GM23248 (cell line): ENCODE results near the gene EID1. TPM values are rescaled to one million over a fixed set of nuclear protein-coding genes. Genes with fewer than 3 reads are reported as not detected.

Source experiments
- DNase-seq: peaks from one replicate; pipeline ENCODE4 v3.0.0-alpha.2; 2015
- H2AFZ ChIP-seq: fragments of 200-600 bp; sonication (generic); 2 replicates; pipeline ENCODE4 v1.6.1; 2016; ENCODE audit warnings: antibody characterized with exemption
- H3F3A ChIP-seq: fragments of 200-600 bp; sonication (generic); 2 replicates; pipeline ENCODE4 v1.6.1; 2016; ENCODE audit warnings: mild to moderate bottlenecking, antibody characterized with exemption, mixed run types; ENCODE audit not compliant: insufficient read depth
- H3K27ac ChIP-seq: fragments of 200-600 bp; sonication (generic); 2 replicates; pipeline ENCODE4 v1.5.1; 2016; ENCODE audit warnings: mild to moderate bottlenecking
- H3K27me3 ChIP-seq: fragments of 200-600 bp; sonication (generic); replicated peaks from 2 replicates; pipeline ENCODE4 v1.6.1; 2016; ENCODE audit warnings: mild to moderate bottlenecking; ENCODE audit not compliant: insufficient read depth
- H3K36me3 ChIP-seq: fragments of 200-600 bp; sonication (generic); 2 replicates; pipeline ENCODE4 v1.6.1; 2016; ENCODE audit warnings: low read depth, mild to moderate bottlenecking
- H3K4me1 ChIP-seq: fragments of 200-600 bp; sonication (generic); 2 replicates; pipeline ENCODE4 v1.6.1; 2016; ENCODE audit warnings: mild to moderate bottlenecking; ENCODE audit not compliant: insufficient read depth
- H3K4me2 ChIP-seq: fragments of 200-600 bp; sonication (generic); one replicate; pipeline ENCODE4 v1.6.1; 2016; ENCODE audit warnings: mild to moderate bottlenecking; ENCODE audit not compliant: unreplicated experiment
- H3K4me3 ChIP-seq: fragments of 200-600 bp; sonication (generic); 2 replicates; pipeline ENCODE4 v1.5.1; 2016; ENCODE audit warnings: mild to moderate bottlenecking
- H3K79me2 ChIP-seq: fragments of 200-600 bp; sonication (generic); 2 replicates; pipeline ENCODE4 v1.6.1; 2016; ENCODE audit warnings: mild to moderate bottlenecking; ENCODE audit not compliant: insufficient read depth
- H3K9ac ChIP-seq: fragments of 200-600 bp; sonication (generic); 2 replicates; pipeline ENCODE4 v1.6.1; 2016; ENCODE audit warnings: mild to moderate bottlenecking
- H3K9me2 ChIP-seq: fragments of 200-600 bp; sonication (generic); 2 replicates; pipeline ENCODE4 v1.6.1; 2016; ENCODE audit warnings: mixed run types, mild to moderate bottlenecking, moderate library complexity; ENCODE audit not compliant: insufficient read depth
- H3K9me3 ChIP-seq: fragments of 200-600 bp; sonication (generic); one replicate; pipeline ENCODE4 v1.6.1; 2017; ENCODE audit warnings: low read depth
- H4K20me1 ChIP-seq: fragments of 200-600 bp; sonication (generic); 2 replicates; pipeline ENCODE4 v1.6.0; 2016; ENCODE audit not compliant: insufficient read depth
- EZH2 ChIP-seq: fragments of 200-600 bp; sonication (generic); IDR thresholded peaks from 2 replicates; pipeline ENCODE4 v1.6.1; 2018; ENCODE audit warnings: antibody characterized with exemption, mild to moderate bottlenecking; ENCODE audit not compliant: insufficient read depth, poor library complexity, severe bottlenecking
- EZH2phosphoT487 ChIP-seq: fragments of 200-600 bp; sonication (generic); IDR thresholded peaks from 2 replicates; pipeline ENCODE4 v1.6.1; 2018; ENCODE audit warnings: antibody characterized with exemption, moderate library complexity, mild to moderate bottlenecking, low read depth; ENCODE audit not compliant: insufficient read depth
- WGBS, 2 experiments: methylation state at CpG; one replicate each; pipeline ENCODE4 v1.1.6; 2015 to 2017; ENCODE audit warnings: low lambda C conversion rate in 2 of 2, low coverage in 1 of 2; ENCODE audit errors: missing lambda C conversion rate in 2 of 2; 5-methylcytosine and 5-hydroxymethylcytosine counted together
- in situ Hi-C: fragments of 300-500 bp; cut with MboI; formaldehyde crosslinking; loops from 2 replicates; pipeline ENCODE4 v1.15.0; 2020
- polyA plus RNA-seq: library from polyadenylated mRNA; unstranded; fragments of >200 nt; fragmentation: Nextera tagmentation; extraction: Ambion mirVana; gene quantifications from 2 replicates; pipeline ENCODE4 v1.2.1, GENCODE V29; 2016
- total RNA-seq: library from RNA; depleted of rRNA; stranded (reverse); fragments of >200 nt; shearing (Covaris generic); gene quantifications from 2 replicates; pipeline ENCODE4 v1.2.3, GENCODE V29; 2014

The EID1 gene
- total and polyA plus RNA-seq, 2 experiments from 2014 or later = 281 to 380 TPM

DNA sequence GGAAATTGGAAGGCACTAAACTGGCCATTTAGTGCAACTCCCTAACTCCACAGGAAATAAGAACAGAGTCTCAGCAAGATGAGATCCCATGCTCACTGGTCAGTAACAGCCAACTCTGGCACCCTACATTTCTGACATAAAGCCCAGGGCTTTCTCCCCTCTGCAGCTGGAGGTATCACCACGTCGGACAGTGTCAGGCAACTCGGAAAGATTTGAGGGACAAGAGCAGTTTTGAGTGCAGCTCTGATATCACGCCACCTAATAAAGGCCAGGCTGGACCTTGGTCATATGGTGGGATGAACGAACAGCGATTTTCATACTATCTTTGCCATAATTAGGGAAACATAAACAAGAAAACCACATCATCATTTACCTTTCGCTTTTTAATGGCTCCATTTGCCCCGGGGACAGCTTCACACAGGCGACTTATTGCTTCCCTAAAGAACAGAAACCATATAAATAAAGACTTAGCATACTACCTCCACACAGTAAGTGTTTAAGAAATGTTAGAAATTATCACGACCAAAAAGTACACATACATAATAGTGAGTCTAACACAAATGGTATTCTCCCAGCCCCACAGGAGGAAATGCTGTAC lies 12.5 kb downstream of the EID1 start:
- DNase-seq = no peak
- in situ Hi-C loops = no loop called here
- Histone ChIP-seq H3K4me2 (no peak overlapping the region), H3K9ac (no peak overlapping the region), H3K9me3 (no peaks in the 10 kb centered on the region), H2AFZ (peak overlapping the region; percentile 16; the same call in 1 of the 2 replicates), H3F3A (peaks cover 31% of the 10 kb centered on the region), H3K4me1 (peaks cover 28% of the 10 kb centered on the region), H3K27ac (no peak overlapping the region), H3K9me2 (no peaks in the 10 kb centered on the region), H3K36me3 (no peaks in the 10 kb centered on the region), H3K79me2 (no peaks in the 10 kb centered on the region), H3K4me3 (no peak overlapping the region), H3K27me3 (no peaks in the 10 kb centered on the region), H4K20me1 (no peaks in the 10 kb centered on the region)
- TF ChIP-seq EZH2 (no peak), EZH2phosphoT487 (no peak)
- WGBS, 2 experiments = 87 to 89% methylated on average over 10 of the region's 10 CpGs

DNA sequence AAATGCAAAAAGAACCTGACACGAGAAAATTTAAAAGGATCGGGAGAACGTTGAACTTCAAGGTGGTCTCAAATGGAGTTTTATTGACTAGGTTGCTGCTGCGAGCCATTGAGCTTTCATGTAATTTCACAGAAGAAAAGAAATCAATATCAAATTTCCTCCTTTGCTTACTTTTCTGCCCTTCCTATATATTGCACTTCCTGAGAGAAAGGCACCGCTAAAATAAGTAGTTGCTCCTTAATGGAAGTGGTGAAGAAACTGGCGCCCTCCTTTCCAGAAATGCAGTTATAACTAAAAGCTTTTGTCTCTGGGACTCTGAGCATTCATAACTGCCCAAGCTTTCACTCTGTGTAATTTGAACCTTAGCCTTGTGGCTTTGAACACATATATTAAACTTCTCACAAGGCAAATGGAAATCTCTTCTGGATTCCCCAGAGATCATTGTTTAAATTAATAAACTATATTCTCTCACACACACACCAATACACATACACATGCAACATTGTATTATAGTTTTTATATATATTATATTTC lies 13.4 kb downstream of the EID1 start:
- H3K27me3 ChIP-seq = no peaks in the 10 kb centered on the region
- peaks cover 28% of the 10 kb centered on the region for H3K4me1 ChIP-seq
- in situ Hi-C loops = no loop called here
- no peaks in the 10 kb centered on the region for H3K9me2 ChIP-seq
- no peak for DNase-seq
- no peaks in the 10 kb centered on the region for H3K36me3 ChIP-seq
- peaks cover 31% of the 10 kb centered on the region for H3F3A ChIP-seq
- no peaks in the 10 kb centered on the region for H3K79me2 ChIP-seq
- TF ChIP-seq EZH2 = no peak
- TF ChIP-seq EZH2phosphoT487 = no peak
- no peak overlapping the region for H3K4me2 ChIP-seq
- WGBS, 2 experiments = 79 to 80% methylated on average over 6 of the region's 6 CpGs
- no peak overlapping the region for H3K9ac ChIP-seq
- no peaks in the 10 kb centered on the region for H3K9me3 ChIP-seq
- H3K4me3 ChIP-seq = no peak overlapping the region
- peak overlapping the region; percentile 16; the same call in 1 of the 2 replicates for H2AFZ ChIP-seq
- no peak overlapping the region for H3K27ac ChIP-seq
- no peaks in the 10 kb centered on the region for H4K20me1 ChIP-seq

DNA sequence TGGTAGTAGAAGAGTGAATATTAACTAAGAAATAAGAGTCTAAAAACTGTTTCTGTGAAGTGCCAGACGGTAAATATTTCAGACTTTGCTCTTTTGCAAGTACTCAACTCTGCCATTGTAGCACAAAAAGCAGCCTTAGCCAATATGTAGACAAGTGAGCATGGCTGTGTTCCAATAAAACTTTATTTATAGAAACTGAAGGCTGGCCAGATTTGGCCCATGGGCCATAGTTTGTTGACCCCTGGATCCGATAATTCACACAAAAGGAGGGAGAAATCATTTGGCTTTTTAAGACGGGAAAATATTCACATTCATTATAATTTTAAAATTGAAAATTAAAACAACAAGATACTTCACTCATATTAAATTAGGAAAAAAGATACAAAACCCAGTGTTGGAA lies 15.4 kb downstream of the EID1 start:
- Histone ChIP-seq H3K79me2 (no peaks in the 10 kb centered on the region), H3K4me2 (no peak overlapping the region), H3K4me1 (peaks cover 28% of the 10 kb centered on the region), H3K27ac (no peak overlapping the region), H3K4me3 (no peak overlapping the region), H3K27me3 (no peaks in the 10 kb centered on the region), H3K9ac (no peak overlapping the region), H3F3A (peaks cover 32% of the 10 kb centered on the region), H2AFZ (no peak overlapping the region), H4K20me1 (no peaks in the 10 kb centered on the region), H3K36me3 (no peaks in the 10 kb centered on the region), H3K9me3 (no peaks in the 10 kb centered on the region), H3K9me2 (no peaks in the 10 kb centered on the region)
- no peak for TF ChIP-seq EZH2phosphoT487
- no peak for TF ChIP-seq EZH2
- no peak for DNase-seq
- in situ Hi-C loops = no loop called here
- WGBS, 2 experiments = 91 to 93% methylated on average over 3 of the region's 3 CpGs

- H3F3A ChIP-seq = peaks cover 9% of the 10 kb centered on the region; the same call in 1 of the 2 replicates
- peak; percentile 85 for DNase-seq
- no peak for TF ChIP-seq EZH2
- TF ChIP-seq EZH2phosphoT487 = no peak
- in situ Hi-C loops = no loop called here
- H3K27me3 ChIP-seq = no peaks in the 10 kb centered on the region
- H2AFZ ChIP-seq = peak overlapping the region; percentile 91
- WGBS, 2 experiments = 3 to 4% methylated on average over 13 of the region's 13 CpGs
- H3K27ac ChIP-seq = peak overlapping the region; percentile 63
- peak overlapping the region; percentile 67 for H3K4me3 ChIP-seq
- no peaks in the 10 kb centered on the region for H3K36me3 ChIP-seq
- peak overlapping the region; percentile 80 for H3K4me2 ChIP-seq
- no peaks in the 10 kb centered on the region for H3K79me2 ChIP-seq
- H3K9ac ChIP-seq = peak overlapping the region; percentile 76
- no peaks in the 10 kb centered on the region for H3K9me2 ChIP-seq
- no peaks in the 10 kb centered on the region for H4K20me1 ChIP-seq
- peaks cover 14% of the 10 kb centered on the region for H3K4me1 ChIP-seq
- no peaks in the 10 kb centered on the region for H3K9me3 ChIP-seq
These were observed 19.2 kb downstream of the EID1 start for GRCh38 chr15:48896869-48897814.
